HUES64 (cell line): ENCODE data around the gene PRAC2.

Source experiments
- H3K27ac ChIP-seq: 2 replicates; pipeline ENCODE4 v1.7.0; 2013; ENCODE audit warnings: low read depth, low read length, inconsistent platforms
- H3K27me3 ChIP-seq: 2 replicates; pipeline ENCODE4 v1.6.1; 2013; ENCODE audit warnings: mild to moderate bottlenecking, low read length; ENCODE audit not compliant: insufficient read depth
- H3K36me3 ChIP-seq: 2 replicates; pipeline ENCODE4 v1.6.1; 2013; ENCODE audit warnings: mild to moderate bottlenecking, low read length; ENCODE audit not compliant: insufficient read depth
- H3K4me1 ChIP-seq: 2 replicates; pipeline ENCODE4 v1.6.1; 2013; ENCODE audit warnings: mild to moderate bottlenecking, low read length, moderate library complexity; ENCODE audit not compliant: insufficient read depth
- H3K4me3 ChIP-seq: 2 replicates; pipeline ENCODE4 v1.5.1; 2013; ENCODE audit warnings: mild to moderate bottlenecking, low read length, moderate library complexity
- H3K9ac ChIP-seq: 2 replicates; pipeline ENCODE4 v1.6.1; 2013; ENCODE audit warnings: mild to moderate bottlenecking, low read depth, low read length
- H3K9me3 ChIP-seq: 2 replicates; pipeline ENCODE4 v1.6.1; 2013; ENCODE audit warnings: low read depth, low read length; ENCODE audit not compliant: insufficient read depth
- WGBS: fragments of 150-250, 120-280 bp; methylation state at CpG from one replicate; pipeline ENCODE4 v1.1.7; 2013; ENCODE audit warnings: missing lambda C conversion rate; 5-methylcytosine and 5-hydroxymethylcytosine counted together

PRAC2 gene

GRCh38 chr17:48729335-48730239 is 6.6 kb downstream of the PRAC2 start:
- Histone ChIP-seq H3K4me3 (no peak overlapping the region), H3K36me3 (no peaks in the 10 kb centered on the region), H3K27ac (no peak overlapping the region), H3K9me3 (no peaks in the 10 kb centered on the region), H3K27me3 (peaks cover 100% of the 10 kb centered on the region), H3K4me1 (no peaks in the 10 kb centered on the region), H3K9ac (no peak overlapping the region)
- WGBS, result 8% methylated on average over 19 of the region's 19 CpGs

DNA sequence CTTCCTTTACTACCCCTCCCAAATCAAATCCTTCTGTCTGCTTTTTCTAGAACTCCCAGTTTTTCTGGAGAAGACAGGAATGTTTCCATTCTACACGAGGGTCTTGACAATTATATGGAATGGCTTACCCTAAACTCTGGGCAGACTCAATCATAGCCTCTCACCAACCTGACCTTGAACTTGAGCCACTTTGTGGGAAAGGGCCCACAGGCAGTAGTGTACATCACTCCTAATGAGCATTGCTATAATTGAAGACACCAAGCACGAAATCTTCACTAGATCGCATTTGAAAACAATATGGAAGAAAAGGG is 7.2 kb downstream of the PRAC2 start:
- Histone ChIP-seq H3K36me3 (no peaks in the 10 kb centered on the region), H3K4me3 (no peak overlapping the region), H3K27ac (no peak overlapping the region), H3K4me1 (no peaks in the 10 kb centered on the region), H3K27me3 (peaks cover 100% of the 10 kb centered on the region), H3K9ac (no peak overlapping the region), H3K9me3 (no peaks in the 10 kb centered on the region; the same call in 1 of the 2 replicates)
- 52% methylated on average over 3 of the region's 3 CpGs for WGBS

- Histone ChIP-seq H3K27ac (no peak overlapping the region), H3K36me3 (no peaks in the 10 kb centered on the region), H3K4me1 (no peaks in the 10 kb centered on the region), H3K9ac (no peak overlapping the region), H3K9me3 (no peaks in the 10 kb centered on the region; the same call in 1 of the 2 replicates), H3K4me3 (no peak overlapping the region), H3K27me3 (peaks cover 100% of the 10 kb centered on the region)
These were observed 8.4 kb downstream of the PRAC2 start for GRCh38 chr17:48731355-48731754.

DNA sequence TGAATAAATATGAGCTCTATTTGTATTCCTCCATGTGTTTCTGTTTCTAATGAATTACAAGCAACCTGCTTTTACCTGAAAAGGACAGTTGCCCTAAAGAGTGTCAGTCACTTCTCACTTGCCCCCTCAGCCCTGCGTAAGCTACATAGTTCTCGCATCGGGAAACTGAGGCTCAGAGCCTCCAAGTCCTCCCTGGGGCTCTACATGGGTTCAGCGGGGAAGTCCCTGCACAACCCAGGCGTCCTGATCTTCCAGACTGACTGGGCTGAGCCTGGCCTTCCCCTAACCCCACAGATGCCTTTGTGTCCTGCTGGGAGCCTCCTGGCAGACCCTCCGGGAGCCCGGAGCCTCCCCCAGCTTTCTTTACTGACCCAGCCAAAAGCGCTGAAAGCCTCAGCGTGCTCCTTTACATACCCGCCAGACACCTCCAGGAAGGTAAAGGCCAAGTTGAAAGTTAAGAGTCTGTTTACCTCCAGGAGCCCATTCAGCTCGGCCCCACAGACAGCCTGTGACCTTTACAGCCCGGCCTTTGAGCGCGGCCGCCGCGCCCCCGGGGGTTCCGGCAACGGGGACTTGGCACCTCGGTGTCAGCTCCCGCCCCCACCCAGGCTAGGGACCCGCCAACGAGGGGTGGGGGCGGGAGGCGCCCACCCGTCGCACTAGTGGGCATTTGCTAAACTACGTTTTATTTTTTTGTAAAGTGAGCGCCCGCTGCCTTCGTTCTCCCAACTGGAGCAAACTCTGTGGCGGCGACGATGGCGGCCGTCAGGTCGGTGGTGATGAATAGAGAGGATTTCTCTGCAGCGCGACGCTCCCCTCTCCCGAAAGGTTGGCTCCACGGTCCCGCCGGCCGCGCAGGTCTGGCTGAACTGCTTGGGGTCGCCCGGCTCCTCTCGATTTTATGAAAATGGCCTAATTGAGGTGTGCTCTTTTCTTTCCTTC is 10.0 kb downstream of the PRAC2 start:
- Histone ChIP-seq H3K4me3 (no peak overlapping the region), H3K27ac (no peak overlapping the region), H3K36me3 (no peaks in the 10 kb centered on the region), H3K9ac (no peak overlapping the region), H3K27me3 (peaks cover 100% of the 10 kb centered on the region), H3K4me1 (no peaks in the 10 kb centered on the region), H3K9me3 (no peaks in the 10 kb centered on the region; the same call in 1 of the 2 replicates)
- WGBS, result under 1% methylated on average over 50 of the region's 50 CpGs

DNA sequence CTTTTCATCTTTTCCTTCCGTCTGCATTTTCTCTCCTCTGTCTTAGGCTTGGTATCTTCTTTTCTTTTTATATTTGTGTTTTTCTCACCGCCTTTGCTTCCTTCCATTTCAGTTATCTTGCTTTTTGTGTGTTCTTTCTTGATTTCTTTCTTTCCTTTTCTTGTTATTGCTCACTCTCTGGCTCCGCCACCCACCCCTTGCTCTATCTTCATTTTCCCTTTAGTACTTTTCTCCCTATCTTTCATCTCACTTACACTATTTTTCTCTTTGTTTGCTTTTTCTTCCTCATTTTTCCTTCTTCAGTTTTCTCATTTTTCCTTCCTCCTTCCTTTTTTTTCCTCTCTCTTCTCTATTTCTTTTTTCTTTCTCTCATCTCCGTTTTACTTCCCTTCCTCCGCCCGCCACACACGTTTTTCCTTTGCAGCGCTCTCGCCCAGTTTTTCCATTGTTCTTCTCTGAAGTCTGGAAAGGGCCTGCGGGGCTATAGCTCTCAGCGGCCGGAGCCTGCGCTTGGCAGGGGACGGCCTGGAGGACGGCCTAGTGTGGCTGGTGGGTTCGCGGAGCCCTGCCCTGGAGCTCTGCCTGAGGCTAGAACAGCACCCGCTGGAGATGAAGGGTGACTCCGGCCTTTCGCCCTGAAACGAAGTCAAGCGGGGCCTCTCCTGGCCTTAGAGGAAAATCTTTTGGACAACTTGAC is 10.8 kb downstream of the PRAC2 start:
- H3K9ac ChIP-seq, result no peak overlapping the region
- no peak overlapping the region for H3K4me3 ChIP-seq
- peaks cover 3% of the 10 kb centered on the region; the same call in 1 of the 2 replicates for H3K4me1 ChIP-seq
- H3K27me3 ChIP-seq, result peaks cover 100% of the 10 kb centered on the region
- no peaks in the 10 kb centered on the region for H3K36me3 ChIP-seq
- H3K27ac ChIP-seq, result no peak overlapping the region
- WGBS, result 7% methylated on average over 22 of the region's 22 CpGs
- H3K9me3 ChIP-seq, result no peaks in the 10 kb centered on the region; the same call in 1 of the 2 replicates

- Histone ChIP-seq H3K27me3 (peaks cover 100% of the 10 kb centered on the region), H3K9me3 (no peaks in the 10 kb centered on the region; the same call in 1 of the 2 replicates), H3K9ac (no peak overlapping the region), H3K27ac (no peak overlapping the region), H3K36me3 (no peaks in the 10 kb centered on the region), H3K4me3 (no peak overlapping the region), H3K4me1 (peaks cover 7% of the 10 kb centered on the region; the same call in 1 of the 2 replicates)
- 11% methylated on average over 14 of the region's 14 CpGs for WGBS
These were observed 11.5 kb downstream of the PRAC2 start for GRCh38 chr17:48734333-48735061.

GRCh38 chr17:48735062-48735351 is 12.0 kb downstream of the PRAC2 start:
- peaks cover 100% of the 10 kb centered on the region for H3K27me3 ChIP-seq
- no peak overlapping the region for H3K4me3 ChIP-seq
- no peak overlapping the region for H3K9ac ChIP-seq
- H3K4me1 ChIP-seq, result peaks cover 7% of the 10 kb centered on the region; the same call in 1 of the 2 replicates
- WGBS, result 17% methylated on average over 7 of the region's 7 CpGs
- no peaks in the 10 kb centered on the region; the same call in 1 of the 2 replicates for H3K9me3 ChIP-seq
- H3K36me3 ChIP-seq, result no peaks in the 10 kb centered on the region
- no peak overlapping the region for H3K27ac ChIP-seq

DNA sequence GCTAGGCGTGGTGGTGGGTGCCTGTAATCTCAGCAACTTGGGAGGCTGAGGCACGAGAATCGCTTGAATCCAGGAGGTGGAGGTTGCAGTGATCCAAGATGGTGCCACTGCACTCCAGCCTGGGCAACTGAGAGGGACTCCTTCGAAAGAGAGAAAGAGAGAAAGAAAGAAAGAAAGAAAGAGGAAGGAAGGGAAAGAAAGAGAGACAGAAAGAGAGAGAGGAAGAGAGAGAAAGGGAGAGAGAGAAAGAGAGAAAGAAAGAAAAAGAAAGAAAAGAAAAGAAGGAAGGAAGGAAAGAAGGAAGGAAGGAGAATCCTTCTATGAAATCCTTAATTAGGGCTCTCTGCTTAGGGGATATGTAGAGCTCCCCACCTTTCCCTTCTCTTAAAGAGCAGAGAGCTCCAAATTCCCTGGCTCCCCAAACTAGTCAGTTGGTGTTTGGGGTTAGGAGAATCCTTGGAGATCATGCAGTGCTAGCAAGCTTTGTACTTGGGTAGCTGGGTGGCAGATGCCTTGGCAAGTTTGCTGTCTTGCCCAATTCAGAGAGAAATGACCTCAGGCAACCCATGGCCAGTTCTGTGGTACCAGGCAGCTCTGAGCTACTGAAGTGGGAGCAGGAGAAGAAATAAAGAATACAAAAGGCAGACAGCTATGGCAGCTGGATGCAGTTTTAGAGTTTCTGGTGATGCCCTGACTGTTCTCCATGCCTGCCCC is 14.5 kb downstream of the PRAC2 start:
- no peaks in the 10 kb centered on the region for H3K36me3 ChIP-seq
- WGBS, result 86% methylated on average over 4 of the region's 4 CpGs
- H3K27ac ChIP-seq, result no peak overlapping the region
- no peaks in the 10 kb centered on the region; the same call in 1 of the 2 replicates for H3K9me3 ChIP-seq
- no peak overlapping the region for H3K4me3 ChIP-seq
- no peak overlapping the region for H3K9ac ChIP-seq
- H3K27me3 ChIP-seq, result peaks cover 100% of the 10 kb centered on the region
- H3K4me1 ChIP-seq, result peaks cover 7% of the 10 kb centered on the region; the same call in 1 of the 2 replicates

GRCh38 chr17:48738424-48738802 is 15.4 kb downstream of the PRAC2 start:
- whole genome bisulfite sequencing, result 7% methylated on average over 11 of the region's 11 CpGs
- H3K4me1 ChIP-seq, result peaks cover 7% of the 10 kb centered on the region; the same call in 1 of the 2 replicates
- H3K9me3 ChIP-seq, result no peaks in the 10 kb centered on the region; the same call in 1 of the 2 replicates
- no peak overlapping the region for H3K27ac ChIP-seq
- no peak overlapping the region for H3K9ac ChIP-seq
- no peaks in the 10 kb centered on the region for H3K36me3 ChIP-seq
- no peak overlapping the region for H3K4me3 ChIP-seq
- H3K27me3 ChIP-seq, result peaks cover 100% of the 10 kb centered on the region
